WTC11 (cell line): ENCODE results near the gene RBCK1. TPM values are rescaled to one million over a fixed set of nuclear protein-coding genes. Genes with fewer than 3 reads are reported as not detected.

Experiments used
- ATAC-seq: fragments of 200-7000 bp; cut with Tn5 transposase; 2 replicates; pipeline ENCODE4 v1.10.0; 2021; ENCODE audit warnings: mild to moderate bottlenecking, moderate library complexity
- CTCF ChIA-PET: fragments of 300-600 bp; sonication (Branson Sonifier 250); formaldehyde crosslinking; loops from one replicate; lab custom pipeline; 2021; ENCODE audit warnings: antibody characterized with exemption; lab: Charles Lee
- POLR2A ChIA-PET: fragments of 350-600 bp; sonication (Branson Sonifier 250); formaldehyde crosslinking; loops from one replicate; lab custom pipeline; 2021; ENCODE audit warnings: antibody characterized with exemption; lab: Charles Lee
- DNase-seq: peaks from one replicate; pipeline ENCODE4 v3.0.0; 2021; ENCODE audit warnings: low spot score
- H3K27ac Mint-ChIP-seq: 2 replicates; pipeline ENCODE4 v1.8.0; 2021; ENCODE audit warnings: mixed read lengths
- H3K27me3 Mint-ChIP-seq: 2 replicates; pipeline ENCODE4 v1.8.0; 2021; ENCODE audit warnings: low read depth, mild to moderate bottlenecking, moderate library complexity, mixed read lengths
- H3K36me3 Mint-ChIP-seq: 2 replicates; pipeline ENCODE4 v1.8.0; 2021; ENCODE audit warnings: mixed read lengths
- H3K4me1 Mint-ChIP-seq: 2 replicates; pipeline ENCODE4 v1.8.0; 2022; ENCODE audit warnings: mixed read lengths
- H3K4me3 Mint-ChIP-seq: 2 replicates; pipeline ENCODE4 v1.8.0; 2021; ENCODE audit warnings: mild to moderate bottlenecking, moderate library complexity, mixed read lengths
- H3K9me3 Mint-ChIP-seq: 2 replicates; pipeline ENCODE4 v1.8.0; 2021; ENCODE audit warnings: mixed read lengths
- ATF1 ChIP-seq: sonication (generic); formaldehyde crosslinking; IDR thresholded peaks from 2 replicates; pipeline ENCODE4 v1.8.1; 2023; ENCODE audit warnings: mild to moderate bottlenecking, moderate library complexity, missing genetic modification reagents
- FOXK1 ChIP-seq: sonication (generic); formaldehyde crosslinking; IDR thresholded peaks from 2 replicates; pipeline ENCODE4 v1.8.0; 2022; ENCODE audit warnings: mild to moderate bottlenecking, moderate library complexity, missing genetic modification reagents
- FOXP1 ChIP-seq: sonication (generic); formaldehyde crosslinking; IDR thresholded peaks from 2 replicates; pipeline ENCODE4 v1.8.0; 2022; ENCODE audit warnings: missing genetic modification reagents, mild to moderate bottlenecking, moderate library complexity, borderline replicate concordance
- GRHL2 ChIP-seq: fragments of 250-450 bp; sonication (Bioruptor Pico); IDR thresholded peaks from 2 replicates; pipeline ENCODE4 v1.8.0; 2022; ENCODE audit warnings: mild to moderate bottlenecking, moderate library complexity; ENCODE audit not compliant: insufficient replicate concordance, severe bottlenecking
- GTF2I ChIP-seq: fragments of 250-450 bp; sonication (Bioruptor Pico); conservative IDR thresholded peaks from 2 replicates; pipeline ENCODE4 v1.4.0; 2021; ENCODE audit warnings: mild to moderate bottlenecking
- IRF1 ChIP-seq: sonication (generic); formaldehyde crosslinking; IDR thresholded peaks from 2 replicates; pipeline ENCODE4 v1.8.0; 2023; ENCODE audit warnings: missing genetic modification reagents
- IRF2 ChIP-seq: sonication (generic); formaldehyde crosslinking; IDR thresholded peaks from 2 replicates; pipeline ENCODE4 v1.8.0; 2022; ENCODE audit warnings: low read depth, missing genetic modification reagents, borderline replicate concordance
- KAT7 ChIP-seq: sonication (generic); formaldehyde crosslinking; IDR thresholded peaks from 2 replicates; pipeline ENCODE4 v1.8.1; 2023; ENCODE audit warnings: missing genetic modification reagents, mild to moderate bottlenecking, borderline replicate concordance
- NFYB ChIP-seq: sonication (generic); formaldehyde crosslinking; conservative IDR thresholded peaks from 2 replicates; pipeline ENCODE4 v1.8.0; 2022; ENCODE audit warnings: low read depth, missing genetic modification reagents
- PREB ChIP-seq: sonication (generic); formaldehyde crosslinking; IDR thresholded peaks from 2 replicates; pipeline ENCODE4 v1.8.1; 2022; ENCODE audit warnings: mild to moderate bottlenecking, missing genetic modification reagents, moderate library complexity, borderline replicate concordance
- PRRX2 ChIP-seq: fragments of 250-450 bp; sonication (Bioruptor Pico); IDR thresholded peaks from 2 replicates; pipeline ENCODE4 v1.8.0; 2021; ENCODE audit warnings: mild to moderate bottlenecking
- RELA ChIP-seq: sonication (generic); formaldehyde crosslinking; IDR thresholded peaks from 2 replicates; pipeline ENCODE4 v1.8.1; 2022; ENCODE audit warnings: missing genetic modification reagents, mild to moderate bottlenecking, borderline replicate concordance
- SMAD3 ChIP-seq: sonication (generic); formaldehyde crosslinking; IDR thresholded peaks from 2 replicates; pipeline ENCODE4 v1.8.0; 2022; ENCODE audit warnings: missing genetic modification reagents, mild to moderate bottlenecking, borderline replicate concordance
- STAT6 ChIP-seq: sonication (generic); formaldehyde crosslinking; conservative IDR thresholded peaks from 2 replicates; pipeline ENCODE4 v1.8.1; 2023; ENCODE audit warnings: mild to moderate bottlenecking, low read depth, missing genetic modification reagents, moderate library complexity
- TP53 ChIP-seq: sonication (generic); formaldehyde crosslinking; IDR thresholded peaks from 2 replicates; pipeline ENCODE4 v1.8.1; 2023; ENCODE audit warnings: mild to moderate bottlenecking, missing genetic modification reagents
- USF1 ChIP-seq: sonication (generic); formaldehyde crosslinking; IDR thresholded peaks from 2 replicates; pipeline ENCODE4 v1.8.0; 2022; ENCODE audit warnings: mild to moderate bottlenecking, missing genetic modification reagents
- ZBTB43 ChIP-seq: sonication (generic); formaldehyde crosslinking; IDR thresholded peaks from 2 replicates; pipeline ENCODE4 v1.8.1; 2023; ENCODE audit warnings: mild to moderate bottlenecking, missing genetic modification reagents
- ZNF121 ChIP-seq: sonication (generic); formaldehyde crosslinking; IDR thresholded peaks from 2 replicates; pipeline ENCODE4 v1.8.0; 2023; ENCODE audit warnings: missing genetic modification reagents
- ZNF219 ChIP-seq: sonication (generic); formaldehyde crosslinking; IDR thresholded peaks from 2 replicates; pipeline ENCODE4 v1.8.0; 2023; ENCODE audit warnings: missing genetic modification reagents, mild to moderate bottlenecking, borderline replicate concordance
- ZNF263 ChIP-seq: sonication (generic); formaldehyde crosslinking; IDR thresholded peaks from 2 replicates; pipeline ENCODE4 v1.8.1; 2022; ENCODE audit warnings: low read depth, mild to moderate bottlenecking, moderate library complexity, missing genetic modification reagents
- ZNF396 ChIP-seq: fragments of 250-450 bp; sonication (Bioruptor Pico); IDR thresholded peaks from 2 replicates; pipeline ENCODE4 v1.8.0; 2021; ENCODE audit warnings: mild to moderate bottlenecking, moderate library complexity, borderline replicate concordance
- ZNF671 ChIP-seq: fragments of 250-450 bp; sonication (Bioruptor Pico); IDR thresholded peaks from 2 replicates; pipeline ENCODE4 v1.8.0; 2021; ENCODE audit warnings: mild to moderate bottlenecking
- ZSCAN18 ChIP-seq: fragments of 250-450 bp; sonication (Bioruptor Pico); IDR thresholded peaks from 2 replicates; pipeline ENCODE4 v2.1.2; 2022; ENCODE audit warnings: mild to moderate bottlenecking, moderate library complexity
- total RNA-seq: library from RNA; stranded (reverse); gene quantifications from 3 replicates; pipeline ENCODE4 v1.2.3, GENCODE V29; 2021

The RBCK1 gene
- total RNA-seq, 1 experiment from 2014 or later, result 75.2 TPM

GRCh38 chr20:460180-460579, 52.1 kb downstream of the RBCK1 start:
- Mint-ChIP-seq H3K4me1 (peaks cover 19% of the 10 kb centered on the region), H3K4me3 (peak overlapping the region; percentile 48), H3K36me3 (no peaks in the 10 kb centered on the region), H3K27ac (no peak overlapping the region), H3K27me3 (peaks cover 28% of the 10 kb centered on the region), H3K9me3 (no peaks in the 10 kb centered on the region)
- TF ChIP-seq SMAD3 (CRISPR knock-in tag) (no peak), FOXP1 (CRISPR knock-in tag) (no peak), IRF1 (CRISPR knock-in tag) (no peak), ZBTB43 (CRISPR knock-in tag) (no peak), FOXK1 (CRISPR knock-in tag) (no peak), GRHL2 (CRISPR knock-in tag) (no peak), ZNF219 (no peak), IRF2 (CRISPR knock-in tag) (no peak), TP53 (no peak), GTF2I (CRISPR knock-in tag) (no peak), USF1 (CRISPR knock-in tag) (no peak), PREB (CRISPR knock-in tag) (no peak), ZNF671 (CRISPR knock-in tag) (no peak)
- ChIA-PET POLR2A (no interaction called here), CTCF (interaction anchor here (0.7 kb wide), 1 partner anchor 204 kb away, joined by 3 read pairs; no protein-coding TSS in a partner anchor)
- ATAC-seq, result no peak
- DNase-seq, result no peak

GRCh38 chr20:460707-461106, 52.6 kb downstream of the RBCK1 start:
- POLR2A ChIA-PET, result no interaction called here
- no peak overlapping the region for H3K27ac Mint-ChIP-seq
- peaks cover 28% of the 10 kb centered on the region for H3K27me3 Mint-ChIP-seq
- ATAC-seq (no peak), DNase-seq (no peak)
- TF ChIP-seq NFYB (CRISPR knock-in tag) (no peak), ZNF396 (CRISPR knock-in tag) (no peak), ZNF263 (no peak), ATF1 (CRISPR knock-in tag) (no peak), ZNF121 (CRISPR knock-in tag) (no peak), RELA (no peak), ZSCAN18 (no peak), KAT7 (CRISPR knock-in tag) (no peak), STAT6 (CRISPR knock-in tag) (no peak), PRRX2 (no peak)
- CTCF ChIA-PET, result no interaction called here
- H3K4me1 Mint-ChIP-seq, result peaks cover 19% of the 10 kb centered on the region
- H3K9me3 Mint-ChIP-seq, result no peaks in the 10 kb centered on the region
- H3K36me3 Mint-ChIP-seq, result no peaks in the 10 kb centered on the region
- peak overlapping the region; percentile 48 for H3K4me3 Mint-ChIP-seq
